ENCODE data around the gene TMEM143.

The TMEM143 gene

GRCh38 chr19:48397263-48398101, 33.7 kb upstream of the TMEM143 start:
- TF ChIP-seq CTCF (IDR thresholded peaks at IDR 0.05) = no peak
- Histone ChIP-seq H3K36me3 (ENCODE audit: control insufficient read depth, insufficient read depth, low read length) (no peaks in the 10 kb centered on the region), H3K4me1 (no peaks in the 10 kb centered on the region), H3K9ac (no peak overlapping the region), H2AFZ (no peak overlapping the region), H3K27me3 (ENCODE audit: control insufficient read depth, insufficient read depth, low read length) (no peaks in the 10 kb centered on the region), H3K79me2 (no peaks in the 10 kb centered on the region), H3K27ac (no peak overlapping the region), H3K9me3 (ENCODE audit: control insufficient read depth, low read length) (no peaks in the 10 kb centered on the region), H3K4me2 (ENCODE audit: low read length) (peak overlapping the region; percentile 83), H3K4me3 (ENCODE audit: low read depth, low read length) (peak overlapping the region; percentile 57)

- H3K4me1 ChIP-seq = no peaks in the 10 kb centered on the region
- no peak overlapping the region for H2AFZ ChIP-seq
- H3K27me3 ChIP-seq (ENCODE audit: control insufficient read depth, insufficient read depth, low read length) = no peaks in the 10 kb centered on the region
- no peaks in the 10 kb centered on the region for H3K36me3 ChIP-seq (ENCODE audit: control insufficient read depth, insufficient read depth, low read length)
- H3K4me3 ChIP-seq (ENCODE audit: low read depth, low read length) = no peak overlapping the region
- no peaks in the 10 kb centered on the region for H3K79me2 ChIP-seq
- H3K27ac ChIP-seq = no peak overlapping the region
- H3K9ac ChIP-seq = no peak overlapping the region
- TF ChIP-seq CTCF (IDR thresholded peaks at IDR 0.05) = no peak
- H3K4me2 ChIP-seq (ENCODE audit: low read length) = no peak overlapping the region
- H3K9me3 ChIP-seq (ENCODE audit: control insufficient read depth, low read length) = no peaks in the 10 kb centered on the region
Observed at GRCh38 chr19:48396824-48397176, 33.1 kb upstream of the TMEM143 start.

- H3K4me3 ChIP-seq (ENCODE audit: low read depth, low read length) = no peak overlapping the region
- no peaks in the 10 kb centered on the region for H3K27me3 ChIP-seq (ENCODE audit: control insufficient read depth, insufficient read depth, low read length)
- no peak overlapping the region for H3K9ac ChIP-seq
- H3K4me2 ChIP-seq (ENCODE audit: low read length) = no peak overlapping the region
- no peaks in the 10 kb centered on the region for H3K79me2 ChIP-seq
- no peaks in the 10 kb centered on the region for H3K9me3 ChIP-seq (ENCODE audit: control insufficient read depth, low read length)
- TF ChIP-seq CTCF (IDR thresholded peaks at IDR 0.05) = no peak
- H3K4me1 ChIP-seq = no peaks in the 10 kb centered on the region
- no peak overlapping the region for H3K27ac ChIP-seq
- no peak overlapping the region for H2AFZ ChIP-seq
- no peaks in the 10 kb centered on the region for H3K36me3 ChIP-seq (ENCODE audit: control insufficient read depth, insufficient read depth, low read length)
Observed at GRCh38 chr19:48396016-48396823, 32.5 kb upstream of the TMEM143 start.

GRCh38 chr19:48395499-48395898, 31.8 kb upstream of the TMEM143 start:
- no peaks in the 10 kb centered on the region for H3K9me3 ChIP-seq (ENCODE audit: control insufficient read depth, low read length)
- H3K36me3 ChIP-seq (ENCODE audit: control insufficient read depth, insufficient read depth, low read length) = no peaks in the 10 kb centered on the region
- no peak overlapping the region for H3K4me3 ChIP-seq (ENCODE audit: low read depth, low read length)
- no peak overlapping the region for H3K9ac ChIP-seq
- no peak overlapping the region for H3K27ac ChIP-seq
- H3K4me1 ChIP-seq = no peaks in the 10 kb centered on the region
- peaks cover 5% of the 10 kb centered on the region for H3K79me2 ChIP-seq
- TF ChIP-seq CTCF (IDR thresholded peaks at IDR 0.05) = no peak
- no peaks in the 10 kb centered on the region for H3K27me3 ChIP-seq (ENCODE audit: control insufficient read depth, insufficient read depth, low read length)
- H3K4me2 ChIP-seq (ENCODE audit: low read length) = peak overlapping the region; percentile 72
- no peak overlapping the region for H2AFZ ChIP-seq
